Kidney (tissue), 14 donors: ENCODE measurements around the gene GTF2F2. TPM values are rescaled to one million over a fixed set of nuclear protein-coding genes. Genes with fewer than 3 reads are reported as not detected.

Experiments
- DNase-seq, 5 donors: peaks; one replicate each; pipeline ENCODE4 v3.0.0-alpha.2; 2013 to 2020
- FAIRE-seq: peaks from 2 replicates; lab custom pipeline; 2012; peaks lifted over from hg19 to GRCh38; lab: Jason Lieb, UNC
- H3K27ac ChIP-seq, 2 donors: one replicate each; pipeline ENCODE4 v1.7.0; 2013; ENCODE audit warnings: low read depth in 2 of 2, low read length in 2 of 2, inconsistent platforms in 1 of 2
- H3K27me3 ChIP-seq: one replicate; pipeline ENCODE4 v1.7.1; 2013; ENCODE audit warnings: low read length, inconsistent platforms; ENCODE audit not compliant: control insufficient read depth, insufficient read depth
- H3K36me3 ChIP-seq, 3 donors: one replicate each; pipeline versions ENCODE4 v1.7.0 to v1.7.1; 2013; ENCODE audit warnings: low read length in 3 of 3, control low read depth in 1 of 3, inconsistent platforms in 1 of 3; ENCODE audit not compliant: insufficient read depth in 3 of 3, control insufficient read depth in 2 of 3
- H3K4me1 ChIP-seq, 3 donors: one replicate each; pipeline versions ENCODE4 v1.7.0 to v1.7.1; 2013; ENCODE audit warnings: low read length in 3 of 3, inconsistent platforms in 1 of 3, low read depth in 1 of 3; ENCODE audit not compliant: control insufficient read depth in 2 of 3, insufficient read depth in 2 of 3
- H3K4me3 ChIP-seq, 3 donors: one replicate each; pipeline versions ENCODE4 v1.7.0 to v1.8.1; 2013; ENCODE audit warnings: low read length in 3 of 3, control low read depth in 1 of 3, inconsistent platforms in 1 of 3
- H3K9ac ChIP-seq, 3 donors: one replicate each; pipeline versions ENCODE4 v1.7.0 to v1.7.1; 2013; ENCODE audit warnings: low read length in 3 of 3, control low read depth in 1 of 3, inconsistent platforms in 1 of 3
- H3K9me3 ChIP-seq, 3 donors: one replicate each; pipeline versions ENCODE4 v1.7.0 to v1.7.1; 2013; ENCODE audit warnings: low read length in 3 of 3, control low read depth in 1 of 3, inconsistent platforms in 1 of 3; ENCODE audit not compliant: control insufficient read depth in 2 of 3, insufficient read depth in 1 of 3
- CTCF ChIP-seq: IDR thresholded peaks from 3 replicates; pipeline ENCODE4 v1.5.1; 2012; ENCODE audit warnings: mild to moderate bottlenecking, moderate library complexity, borderline replicate concordance; ENCODE audit not compliant: insufficient read depth; ENCODE audit errors: extremely low read depth
- intact Hi-C: fragments of 100-400 bp; cut with DNase I; formaldehyde crosslinking; loops from one replicate; pipeline ENCODE4 v1.11.1; 2022
- polyA plus RNA-seq: library from polyadenylated mRNA; stranded (reverse); fragments of 350-450 nt; fragmentation: Illumina TruSeq; extraction: RNeasy Lipid Tissue Mini Kit (QIAGEN cat#74804); gene quantifications from one replicate; pipeline ENCODE4 v1.2.3, GENCODE V29; 2014; ENCODE audit warnings: low read depth, low replicate concordance; ENCODE audit not compliant: insufficient read depth
- total RNA-seq: library from RNA; stranded (reverse); fragmentation: NEBNext Ultra II Directional; extraction: Animal tissue kit (Norgen Biotek cat#: 25700); gene quantifications from one replicate; pipeline ENCODE4 v1.2.1, GENCODE V29; 2021
- donor health status: control.
- donor health status: control.
- donor health status: control.
- donor health status: control.
- donor health status: control.
- donor health status: DM: yes; HTN: yes; CAD: no.
- donor health status: Normal renal cell carcinoma (clear cell type).

The GTF2F2 gene
- total and polyA plus RNA-seq, 2 donors from 2014 or later: 16.6 to 17.3 TPM

- Histone ChIP-seq H3K27ac (no peak overlapping the region), H3K36me3 (no peaks in the 10 kb centered on the region), H3K4me3 (no peak overlapping the region), H3K9me3 (no peaks in the 10 kb centered on the region), H3K9ac (no peak overlapping the region), H3K27me3 (no peaks in the 10 kb centered on the region), H3K4me1 (no peaks in the 10 kb centered on the region)
- FAIRE-seq (no peak), DNase-seq (no peak)
- intact Hi-C loops: no loop called here
- TF ChIP-seq CTCF: no peak
Observed at GRCh38 chr13:45196622-45197021, 76.3 kb downstream of the GTF2F2 start.

- intact Hi-C loops: no loop called here
- H3K27ac ChIP-seq: no peak overlapping the region
- H3K4me1 ChIP-seq: no peaks in the 10 kb centered on the region
- H3K36me3 ChIP-seq: no peaks in the 10 kb centered on the region
- TF ChIP-seq CTCF: no peak
- no peak overlapping the region for H3K9ac ChIP-seq
- H3K27me3 ChIP-seq: no peaks in the 10 kb centered on the region
- H3K9me3 ChIP-seq: no peaks in the 10 kb centered on the region
- FAIRE-seq (no peak), DNase-seq (no peak)
- no peak overlapping the region for H3K4me3 ChIP-seq
Observed at GRCh38 chr13:45198041-45198440, 77.7 kb downstream of the GTF2F2 start.

- DNase-seq: no peak
- Histone ChIP-seq H3K27me3 (no peaks in the 10 kb centered on the region), H3K9me3 (no peaks in the 10 kb centered on the region), H3K4me1 (no peaks in the 10 kb centered on the region), H3K27ac (no peak overlapping the region), H3K9ac (no peak overlapping the region), H3K4me3 (no peak overlapping the region), H3K36me3 (no peaks in the 10 kb centered on the region)
- no peak for TF ChIP-seq CTCF
- no peak for FAIRE-seq
- intact Hi-C loops: no loop called here
Observed at GRCh38 chr13:45198924-45199323, 78.6 kb downstream of the GTF2F2 start.

GRCh38 chr13:45199711-45200110 lies 79.4 kb downstream of the GTF2F2 start:
- Histone ChIP-seq H3K27me3 (no peaks in the 10 kb centered on the region), H3K9me3 (no peaks in the 10 kb centered on the region), H3K27ac (no peak overlapping the region), H3K4me3 (no peak overlapping the region), H3K4me1 (no peaks in the 10 kb centered on the region), H3K9ac (no peak overlapping the region), H3K36me3 (no peaks in the 10 kb centered on the region)
- FAIRE-seq: no peak
- no peak for DNase-seq
- no peak for TF ChIP-seq CTCF
- intact Hi-C loops: no loop called here
